DND-41 (cell line): ENCODE measurements around the gene DCLK1.

Source experiments
- ATAC-seq: fragments of 200-7000 bp; cut with Tn5 transposase; 3 replicates; pipeline ENCODE4 v1.9.1; 2021; ENCODE audit warnings: low read depth; ENCODE audit not compliant: insufficient read depth
- DNase-seq: peaks from one replicate; pipeline ENCODE4 v3.0.0-alpha.2; 2020
- H2AFZ ChIP-seq: 2 replicates; pipeline ENCODE4 v1.6.0; 2012; ENCODE audit warnings: low read depth, low read length
- H3K27ac ChIP-seq: 2 replicates; pipeline ENCODE4 v1.5.1; 2012; ENCODE audit warnings: low read length, inconsistent platforms
- H3K27me3 ChIP-seq: fragments of 200-600 bp; sonication (generic); 2 replicates; pipeline ENCODE4 v1.6.0; 2012; ENCODE audit warnings: low read length, mild to moderate bottlenecking, inconsistent platforms; ENCODE audit not compliant: insufficient read depth, poor library complexity
- H3K36me3 ChIP-seq: 2 replicates; pipeline ENCODE4 v1.5.1; 2012; ENCODE audit warnings: low read length, inconsistent platforms; ENCODE audit not compliant: insufficient read depth
- H3K4me1 ChIP-seq: 2 replicates; pipeline ENCODE4 v1.5.1; 2012; ENCODE audit warnings: mild to moderate bottlenecking, low read length; ENCODE audit not compliant: insufficient read depth
- H3K4me2 ChIP-seq: 2 replicates; pipeline ENCODE4 v1.6.0; 2012; ENCODE audit warnings: mild to moderate bottlenecking, moderate library complexity, low read length, inconsistent platforms; ENCODE audit not compliant: insufficient read depth
- H3K4me3 ChIP-seq, 2 experiments: fragments of 200-600 bp in 1 of 2; shearing (Covaris generic) in 1 of 2; 2 replicates each; pipeline ENCODE4 v1.5.1; 2012 to 2016; ENCODE audit warnings: inconsistent platforms in 2 of 2, low read length in 2 of 2, mild to moderate bottlenecking in 2 of 2, low read depth in 1 of 2, moderate library complexity in 1 of 2
- H3K79me2 ChIP-seq: 2 replicates; pipeline ENCODE4 v1.6.0; 2012; ENCODE audit warnings: low read length, inconsistent platforms; ENCODE audit not compliant: insufficient read depth
- H3K9ac ChIP-seq: 2 replicates; pipeline ENCODE4 v1.6.0; 2012; ENCODE audit warnings: low read depth, mild to moderate bottlenecking, inconsistent platforms, low read length, moderate library complexity
- H3K9me3 ChIP-seq: 2 replicates; pipeline ENCODE4 v1.5.1; 2012; ENCODE audit warnings: low read length, moderate library complexity, mild to moderate bottlenecking, inconsistent platforms; ENCODE audit not compliant: insufficient read depth, severe bottlenecking
- H4K20me1 ChIP-seq: 2 replicates; pipeline ENCODE4 v1.6.0; 2012; ENCODE audit warnings: low read length; ENCODE audit not compliant: insufficient read depth
- CTCF ChIP-seq: IDR thresholded peaks from 2 replicates; pipeline ENCODE4 v1.5.1; 2012; ENCODE audit warnings: borderline replicate concordance, low read length, moderate library complexity, mild to moderate bottlenecking; ENCODE audit not compliant: poor library complexity, severe bottlenecking; ENCODE audit errors: extremely low read depth
- EZH2 ChIP-seq: IDR thresholded peaks from 3 replicates; pipeline ENCODE4 v1.6.1; 2012; ENCODE audit warnings: borderline replicate concordance, low read depth, mild to moderate bottlenecking, moderate library complexity, low read length, inconsistent platforms; ENCODE audit not compliant: severe bottlenecking

Gene DCLK1

GRCh38 chr13:35785576-35786303 lies 345.4 kb downstream of the DCLK1 start:
- DNase-seq (no peak), ATAC-seq (no peak)
- Histone ChIP-seq H4K20me1 (no peaks in the 10 kb centered on the region), H3K9ac (no peak overlapping the region), H3K9me3 (no peaks in the 10 kb centered on the region), H3K4me1 (no peaks in the 10 kb centered on the region), H3K27ac (no peak overlapping the region), H3K4me2 (no peak overlapping the region), H3K4me3 (no peak overlapping the region), H3K79me2 (no peaks in the 10 kb centered on the region), H2AFZ (no peak overlapping the region), H3K36me3 (no peaks in the 10 kb centered on the region), H3K27me3 (no peaks in the 10 kb centered on the region)
- no peak for TF ChIP-seq CTCF
- TF ChIP-seq EZH2: no peak

- H3K4me1 ChIP-seq: no peaks in the 10 kb centered on the region
- H3K27me3 ChIP-seq: no peaks in the 10 kb centered on the region
- H4K20me1 ChIP-seq: no peaks in the 10 kb centered on the region
- no peaks in the 10 kb centered on the region for H3K36me3 ChIP-seq
- TF ChIP-seq EZH2 (no peak), CTCF (no peak)
- no peak overlapping the region for H3K9ac ChIP-seq
- DNase-seq (no peak), ATAC-seq (no peak)
- no peak overlapping the region for H3K4me2 ChIP-seq
- no peaks in the 10 kb centered on the region for H3K79me2 ChIP-seq
- no peaks in the 10 kb centered on the region for H3K9me3 ChIP-seq
- H3K4me3 ChIP-seq: no peak overlapping the region
- H2AFZ ChIP-seq: no peak overlapping the region
- no peak overlapping the region for H3K27ac ChIP-seq
These were observed 346.8 kb downstream of the DCLK1 start for GRCh38 chr13:35784286-35784951.

- Histone ChIP-seq H3K9ac (no peak overlapping the region), H3K4me3 (no peak overlapping the region), H4K20me1 (no peaks in the 10 kb centered on the region), H2AFZ (no peak overlapping the region), H3K9me3 (no peaks in the 10 kb centered on the region), H3K36me3 (no peaks in the 10 kb centered on the region), H3K27ac (no peak overlapping the region), H3K4me1 (no peaks in the 10 kb centered on the region), H3K27me3 (no peaks in the 10 kb centered on the region), H3K4me2 (no peak overlapping the region), H3K79me2 (no peaks in the 10 kb centered on the region)
- DNase-seq (no peak), ATAC-seq (no peak)
- TF ChIP-seq EZH2: no peak
- TF ChIP-seq CTCF: no peak
These were observed 348.4 kb downstream of the DCLK1 start for GRCh38 chr13:35782793-35783192.
